Liver (tissue), 3 donors: Measurements from ENCODE around the gene HES6.

Experiments used
- ATF3 ChIP-seq: IDR thresholded peaks from 2 replicates; pipeline ENCODE4 v1.6.1; 2016; ENCODE audit warnings: antibody characterized with exemption
- CTCF ChIP-seq: fragments of 150-350 bp; IDR thresholded peaks from 2 replicates; pipeline ENCODE4 v1.5.1; 2017; ENCODE audit warnings: improper control_type of control experiment, low read depth, low read length; ENCODE audit not compliant: missing input control
- EGR1 ChIP-seq, 2 donors: IDR thresholded peaks; 2 replicates each; pipeline ENCODE4 v1.6.1; 2016 to 2018; ENCODE audit warnings: antibody characterized with exemption in 2 of 2, low read depth in 2 of 2
- GABPA ChIP-seq, 2 donors: IDR thresholded peaks in 1 of 2; conservative IDR thresholded peaks in 1 of 2; 2 replicates each; pipeline ENCODE4 v1.6.1; 2016; ENCODE audit warnings: antibody characterized with exemption in 2 of 2, mild to moderate bottlenecking in 1 of 2, moderate library complexity in 1 of 2
- JUND ChIP-seq, 2 donors: IDR thresholded peaks; 2 replicates each; pipeline ENCODE4 v1.6.1; 2016; ENCODE audit warnings: antibody characterized with exemption in 2 of 2
- MAX ChIP-seq: IDR thresholded peaks from 2 replicates; pipeline ENCODE4 v1.6.1; 2016; ENCODE audit warnings: antibody characterized with exemption
- NR2F2 ChIP-seq: IDR thresholded peaks from 2 replicates; pipeline ENCODE4 v1.6.1; 2016; ENCODE audit warnings: antibody characterized with exemption
- RAD21 ChIP-seq, 2 donors: IDR thresholded peaks; 2 replicates each; pipeline ENCODE4 v1.6.1; 2016; ENCODE audit warnings: antibody characterized with exemption in 2 of 2, mild to moderate bottlenecking in 2 of 2
- REST ChIP-seq: IDR thresholded peaks from 2 replicates; pipeline ENCODE4 v1.6.1; 2016; ENCODE audit warnings: antibody characterized with exemption, mild to moderate bottlenecking
- RXRA ChIP-seq, 2 donors: IDR thresholded peaks; 2 replicates each; pipeline ENCODE4 v1.6.1; 2017 to 2018; ENCODE audit warnings: antibody characterized with exemption in 2 of 2, mild to moderate bottlenecking in 1 of 2
- TAF1 ChIP-seq: conservative IDR thresholded peaks from 2 replicates; pipeline ENCODE4 v1.6.1; 2016; ENCODE audit warnings: antibody characterized with exemption, mild to moderate bottlenecking
- YY1 ChIP-seq: IDR thresholded peaks from 2 replicates; pipeline ENCODE4 v1.6.1; 2016; ENCODE audit warnings: antibody characterized with exemption, mild to moderate bottlenecking
- ZBTB33 ChIP-seq: IDR thresholded peaks from 2 replicates; pipeline ENCODE4 v1.6.1; 2016; ENCODE audit warnings: antibody characterized with exemption
- donor health status: healthy.
- donor health status: healthy.

GRCh38 chr2:238282861-238283738 is 43.3 kb upstream of the HES6 start:
- no peak for TF ChIP-seq CTCF
- no peak for TF ChIP-seq RAD21 (IDR thresholded peaks at IDR 0.05)
- no peak for TF ChIP-seq JUND (IDR thresholded peaks at IDR 0.05)
- no peak for TF ChIP-seq ZBTB33
- no peak for TF ChIP-seq NR2F2
- TF ChIP-seq ATF3 = no peak
- TF ChIP-seq GABPA (IDR thresholded peaks at IDR 0.05 in 1 of 2, conservative IDR thresholded peaks at IDR 0.05 in 1 of 2) = no peak
- TF ChIP-seq YY1 = no peak
- TF ChIP-seq RXRA (IDR thresholded peaks at IDR 0.05) = no peak
- TF ChIP-seq REST = no peak
- TF ChIP-seq EGR1 (IDR thresholded peaks at IDR 0.05; ENCODE audit: low read depth in 2 of 2) = no peak
- no peak for TF ChIP-seq TAF1
- TF ChIP-seq MAX = no peak
